GM21529 (cell line): ENCODE data around the gene PLA2G4D.
A peak's percentile ranks its signal among the peaks of the same experiment; 100 is the strongest.

Source experiments
- ATAC-seq: cut with Tn5 transposase; IDR thresholded peaks from one replicate; pipeline ENCODE4 v1.9.1; 2021; ENCODE audit not compliant: unreplicated experiment

PLA2G4D gene

GRCh38 chr15:42056934-42057798 lies 37.2 kb downstream of the PLA2G4D start:
- ATAC-seq, result no peak

- no peak for ATAC-seq
Measured at GRCh38 chr15:42053914-42054313, 40.4 kb downstream of the PLA2G4D start.

GRCh38 chr15:42053010-42053409 lies 41.4 kb downstream of the PLA2G4D start:
- no peak for ATAC-seq

- no peak for ATAC-seq
Measured at GRCh38 chr15:42050484-42051255, 43.7 kb downstream of the PLA2G4D start.

GRCh38 chr15:42048821-42049200 lies 45.6 kb downstream of the PLA2G4D start:
- ATAC-seq, result no peak

GRCh38 chr15:42048080-42048820 lies 46.1 kb downstream of the PLA2G4D start:
- ATAC-seq, result no peak

- ATAC-seq, result no peak
Measured at GRCh38 chr15:42046597-42046996, 47.8 kb downstream of the PLA2G4D start.

- no peak for ATAC-seq
Measured at GRCh38 chr15:42045211-42045615, 49.1 kb downstream of the PLA2G4D start.

- no peak for ATAC-seq
Measured at GRCh38 chr15:42042602-42043400, 51.6 kb downstream of the PLA2G4D start.

GRCh38 chr15:42038401-42038800 lies 56.0 kb downstream of the PLA2G4D start:
- ATAC-seq, result no peak

GRCh38 chr15:42037656-42038055 lies 56.7 kb downstream of the PLA2G4D start:
- ATAC-seq, result no peak

GRCh38 chr15:42036966-42037365 lies 57.4 kb downstream of the PLA2G4D start:
- no peak for ATAC-seq

GRCh38 chr15:42036112-42036905 lies 58.1 kb downstream of the PLA2G4D start:
- ATAC-seq, result no peak

GRCh38 chr15:42035435-42035761 lies 59.0 kb downstream of the PLA2G4D start:
- ATAC-seq, result peak; percentile 71

- peak; percentile 18 for ATAC-seq
Measured at GRCh38 chr15:42034628-42035434, 59.5 kb downstream of the PLA2G4D start.

GRCh38 chr15:42033214-42033873 lies 61.0 kb downstream of the PLA2G4D start:
- no peak for ATAC-seq

GRCh38 chr15:42032376-42033213 lies 61.8 kb downstream of the PLA2G4D start:
- ATAC-seq, result no peak
